AG10803 (cell line): ENCODE measurements around the gene CFAP74.

ENCODE experiments used
- DNase-seq: peaks from one replicate; pipeline ENCODE4 v3.0.0; 2010; ENCODE audit warnings: low read depth
- H3K4me3 ChIP-seq: 2 replicates; pipeline ENCODE4 v1.5.1; 2011; ENCODE audit warnings: mild to moderate bottlenecking, low read length, control low read depth
- CTCF ChIP-seq: conservative IDR thresholded peaks from 2 replicates; pipeline ENCODE4 v1.5.1; 2011; ENCODE audit warnings: mild to moderate bottlenecking, low read length, control low read depth, inconsistent platforms

CFAP74 gene

GRCh38 chr1:2003541-2004131, at the start of gene CFAP74:
TSS of gene CFAP74 (minus strand) at chr1:2003786. CDS start at chr1:1990956, 12,830 bp downstream.
- TF ChIP-seq CTCF = no peak
- DNase-seq = peak; percentile 13
- no peak within 1 kb of the TSS for H3K4me3 ChIP-seq

- no peak for DNase-seq
- TF ChIP-seq CTCF = no peak
- no peak overlapping the region for H3K4me3 ChIP-seq
These were observed 49.6 kb upstream of the CFAP74 start for GRCh38 chr1:2053217-2053616.

- no peak for TF ChIP-seq CTCF
- H3K4me3 ChIP-seq = no peak overlapping the region
- DNase-seq = no peak
These were observed 49.2 kb upstream of the CFAP74 start for GRCh38 chr1:2052756-2053155.

- no peak overlapping the region for H3K4me3 ChIP-seq
- no peak for TF ChIP-seq CTCF
- DNase-seq = no peak
These were observed 48.6 kb upstream of the CFAP74 start for GRCh38 chr1:2052054-2052679.

- DNase-seq = no peak
- no peak for TF ChIP-seq CTCF
- H3K4me3 ChIP-seq = no peak overlapping the region
These were observed 47.5 kb upstream of the CFAP74 start for GRCh38 chr1:2050793-2051682.

GRCh38 chr1:2050461-2050792, 46.8 kb upstream of the CFAP74 start:
- no peak overlapping the region for H3K4me3 ChIP-seq
- no peak for TF ChIP-seq CTCF
- DNase-seq = no peak
